GM12878 (cell line): ENCODE measurements around the gene VSTM2B. TPM values are rescaled to one million over a fixed set of nuclear protein-coding genes. Genes with fewer than 3 reads are reported as not detected.

Source experiments
- ATAC-seq: fragments of 200-7000 bp; cut with Tn5 transposase; 3 replicates; pipeline ENCODE4 v1.9.1; 2020; ENCODE audit warnings: mild to moderate bottlenecking, moderate library complexity
- BruUV-seq: library from RNA; stranded (reverse); fragments of 400-500 nt; replicated peaks from 2 replicates; lab custom pipeline; 2021; lab: Mats Ljungman, UMichigan
- CTCF ChIA-PET: fragments of 300-600 bp; sonication (Branson Sonifier 250); formaldehyde crosslinking; extraction: SDS; loops from one replicate; lab custom pipeline; 2021; ENCODE audit warnings: inconsistent platforms; lab: Yijun Ruan, JAX
- POLR2A ChIA-PET: fragments of 350-600 bp; formaldehyde crosslinking; extraction: SDS; loops from one replicate; lab custom pipeline; 2021; ENCODE audit warnings: inconsistent platforms; lab: Charles Lee
- RAD21 ChIA-PET: fragments of 300-600 bp; sonication (Branson Sonifier 250); formaldehyde crosslinking; loops from one replicate; lab custom pipeline; 2023; ENCODE audit warnings: antibody characterized with exemption; ENCODE audit not compliant: unreplicated experiment; lab: Charles Lee
- SMC1A ChIA-PET: fragments of 300-600 bp; sonication (Branson Sonifier 250); formaldehyde crosslinking; loops from one replicate; lab custom pipeline; 2023; ENCODE audit not compliant: unreplicated experiment, uncharacterized antibody; lab: Charles Lee
- DNase-seq: peaks from one replicate; pipeline ENCODE4 v3.0.0-alpha.2; 2011; ENCODE audit warnings: low read depth, low spot score
- FAIRE-seq: peaks from 3 replicates; lab custom pipeline; 2011; peaks lifted over from hg19 to GRCh38; lab: Jason Lieb, UNC
- H2AFZ ChIP-seq: 2 replicates; pipeline ENCODE4 v1.6.0; 2011; ENCODE audit warnings: low read depth, low read length, control low read depth; ENCODE audit not compliant: control insufficient read depth
- H3K27ac ChIP-seq: 2 replicates; pipeline ENCODE4 v1.5.1; 2011; ENCODE audit warnings: control low read depth; ENCODE audit not compliant: control insufficient read depth, insufficient read depth
- H3K27me3 ChIP-seq, 2 experiments: replicated peaks in 1 of 2; 2 replicates each; pipeline versions ENCODE4 v1.6.0 to v1.6.1; 2011; ENCODE audit warnings: low read length in 1 of 2; ENCODE audit not compliant: control insufficient read depth in 2 of 2, insufficient read depth in 2 of 2
- H3K36me3 ChIP-seq, 2 experiments: 2 replicates each; pipeline ENCODE4 v1.5.1; 2011; ENCODE audit warnings: low read length in 1 of 2; ENCODE audit not compliant: control insufficient read depth in 2 of 2, insufficient read depth in 2 of 2
- H3K4me1 ChIP-seq: 2 replicates; pipeline ENCODE4 v1.6.1; 2011; ENCODE audit warnings: mild to moderate bottlenecking, low read length, moderate library complexity, mixed read lengths; ENCODE audit not compliant: control insufficient read depth, insufficient read depth
- H3K4me2 ChIP-seq: 2 replicates; pipeline ENCODE4 v1.6.0; 2011; ENCODE audit warnings: control low read depth; ENCODE audit not compliant: control insufficient read depth, insufficient read depth
- H3K4me3 ChIP-seq: fragments of 200-600 bp; sonication (generic); 2 replicates; pipeline ENCODE4 v1.5.1; 2016
- H3K79me2 ChIP-seq: 2 replicates; pipeline ENCODE4 v1.6.0; 2011; ENCODE audit warnings: low read length; ENCODE audit not compliant: control insufficient read depth, insufficient read depth
- H3K9ac ChIP-seq: 2 replicates; pipeline ENCODE4 v1.8.0; 2011; ENCODE audit warnings: low read length, control low read depth, mixed read lengths; ENCODE audit not compliant: control insufficient read depth, insufficient read depth
- H3K9me3 ChIP-seq: replicated peaks from 3 replicates; pipeline ENCODE4 v1.5.1; 2011; ENCODE audit warnings: mild to moderate bottlenecking, low read length; ENCODE audit not compliant: control insufficient read depth, insufficient read depth
- H4K20me1 ChIP-seq: 2 replicates; pipeline ENCODE4 v1.6.0; 2011; ENCODE audit not compliant: control insufficient read depth, insufficient read depth
- ATF7 ChIP-seq: fragments of 450-650 bp; IDR thresholded peaks from 2 replicates; pipeline ENCODE4 v1.6.1; 2016; ENCODE audit warnings: low read depth, mild to moderate bottlenecking
- BACH1 ChIP-seq: fragments of 450-650 bp; IDR thresholded peaks from 2 replicates; pipeline ENCODE4 v1.6.1; 2017; ENCODE audit warnings: mild to moderate bottlenecking, borderline replicate concordance
- HDAC2 ChIP-seq: fragments of 200-600 bp; sonication (generic); IDR thresholded peaks from 2 replicates; pipeline ENCODE4 v1.6.1; 2017
- MLLT1 ChIP-seq: fragments of 450-650 bp; IDR thresholded peaks from 2 replicates; pipeline ENCODE4 v1.6.1; 2016; ENCODE audit warnings: mild to moderate bottlenecking
- NFXL1 ChIP-seq: fragments of 450-650 bp; IDR thresholded peaks from 2 replicates; pipeline ENCODE4 v1.6.1; 2017; ENCODE audit warnings: antibody characterized with exemption, mild to moderate bottlenecking, borderline replicate concordance
- POLR2A ChIP-seq: IDR thresholded peaks from 2 replicates; pipeline ENCODE4 v1.6.1; 2011; ENCODE audit warnings: low read depth, mild to moderate bottlenecking, low read length
- TCF3 ChIP-seq: IDR thresholded peaks from 2 replicates; pipeline ENCODE4 v1.6.1; 2012; ENCODE audit warnings: low read depth, mild to moderate bottlenecking, low read length, borderline replicate concordance; ENCODE audit not compliant: insufficient read depth
- ZSCAN29 ChIP-seq: fragments of 450-650 bp; IDR thresholded peaks from 2 replicates; pipeline ENCODE4 v1.6.1; 2017; ENCODE audit warnings: mild to moderate bottlenecking, moderate library complexity
- WGBS: methylation state at CpG from one replicate; pipeline ENCODE4 v1.1.6; 2016; ENCODE audit warnings: low lambda C conversion rate; ENCODE audit not compliant: insufficient replicate concordance, insufficient coverage; ENCODE audit errors: missing lambda C conversion rate; 5-methylcytosine and 5-hydroxymethylcytosine counted together
- in situ Hi-C: fragments of 300-500 bp; cut with MboI; formaldehyde crosslinking; loops from 9 replicates; pipeline ENCODE4 v1.14.3; 2018; ENCODE audit warnings: mixed read lengths
- intact Hi-C: fragments of 100-400 bp; cut with micrococcal nuclease; formaldehyde crosslinking; loops from one replicate; pipeline ENCODE4 v1.14.2; 2022; ENCODE audit not compliant: unreplicated experiment
- polyA plus RNA-seq, 11 experiments: library from polyadenylated mRNA; depleted of rRNA in 4 of 11; unstranded in 6 of 11; stranded (reverse) in 5 of 11; fragments of >200 nt; fragmentation: Nextera tagmentation in 4 of 11; fragmentation: Illumina TruSeq in 1 of 11; extraction: Ambion mirVana in 4 of 11; extraction: Trizol in 1 of 11; gene quantifications; 1 replicate in 1 of 11; 2 replicates in 10 of 11; pipeline versions ENCODE4 v1.2.1 to v1.2.3, GENCODE V29; 2011 to 2016; ENCODE audit warnings: inconsistent platforms in 2 of 11, missing spikeins in 2 of 11, low read depth in 1 of 11
- total RNA-seq, 4 experiments: library from RNA; depleted of rRNA in 3 of 4; stranded (reverse); fragments of >200 nt in 3 of 4; fragmentation: Illumina TruSeq in 1 of 4; extraction: Trizol in 1 of 4; gene quantifications; 2 replicates each; pipeline versions ENCODE4 v1.2.1 to v1.2.3, GENCODE V29; 2013 to 2021
- TF ChIP-seq, protein P1 (sequence below): fragments of 450-650 bp; IDR thresholded peaks from 2 replicates; pipeline ENCODE4 v1.6.1; 2017; ENCODE audit warnings: borderline replicate concordance

VSTM2B gene
- total and polyA plus RNA-seq, 10 of the 15 experiments (the other 5 are each of a cell fraction or from before 2014, with no cell fraction given) = not detected

GRCh38 chr19:29564574-29565005 lies 38.8 kb downstream of the VSTM2B start:
- FAIRE-seq (no peak), ATAC-seq (no peak), DNase-seq (no peak)
- no peak overlapping the region for H3K4me3 ChIP-seq
- no peak overlapping the region for H3K4me2 ChIP-seq
- no peaks in the 10 kb centered on the region for H3K27me3 ChIP-seq
- H4K20me1 ChIP-seq = no peaks in the 10 kb centered on the region
- BruUV-seq = no TSS peak
- TF ChIP-seq MLLT1 (no peak), ATF7 (no peak), TCF3 (no peak), ZSCAN29 (no peak), POLR2A (no peak), HDAC2 (no peak), NFXL1 (no peak), BACH1 (no peak)
- TF ChIP-seq, protein P1, sequence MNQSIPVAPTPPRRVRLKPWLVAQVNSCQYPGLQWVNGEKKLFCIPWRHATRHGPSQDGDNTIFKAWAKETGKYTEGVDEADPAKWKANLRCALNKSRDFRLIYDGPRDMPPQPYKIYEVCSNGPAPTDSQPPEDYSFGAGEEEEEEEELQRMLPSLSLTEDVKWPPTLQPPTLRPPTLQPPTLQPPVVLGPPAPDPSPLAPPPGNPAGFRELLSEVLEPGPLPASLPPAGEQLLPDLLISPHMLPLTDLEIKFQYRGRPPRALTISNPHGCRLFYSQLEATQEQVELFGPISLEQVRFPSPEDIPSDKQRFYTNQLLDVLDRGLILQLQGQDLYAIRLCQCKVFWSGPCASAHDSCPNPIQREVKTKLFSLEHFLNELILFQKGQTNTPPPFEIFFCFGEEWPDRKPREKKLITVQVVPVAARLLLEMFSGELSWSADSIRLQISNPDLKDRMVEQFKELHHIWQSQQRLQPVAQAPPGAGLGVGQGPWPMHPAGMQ = no peak
- intact Hi-C loops = no loop called here
- 5% methylated on average over 11 of the region's 11 CpGs for WGBS
- ChIA-PET SMC1A (no interaction called here), CTCF (no interaction called here), RAD21 (no interaction called here), POLR2A (no interaction called here)
- no peaks in the 10 kb centered on the region for H3K79me2 ChIP-seq
- no peak overlapping the region for H3K9ac ChIP-seq
- H3K4me1 ChIP-seq = no peaks in the 10 kb centered on the region
- in situ Hi-C loops = no loop called here
- no peak overlapping the region for H3K27ac ChIP-seq
- H2AFZ ChIP-seq = no peak overlapping the region
- no peaks in the 10 kb centered on the region for H3K36me3 ChIP-seq
- no peaks in the 10 kb centered on the region; the same call in 2 of the 3 replicates for H3K9me3 ChIP-seq
